GM21447 (cell line): ENCODE measurements around the gene TBC1D5.

Experiments used
- ATAC-seq: cut with Tn5 transposase; IDR thresholded peaks from one replicate; pipeline ENCODE4 v1.9.1; 2021; ENCODE audit not compliant: unreplicated experiment

Gene TBC1D5

GRCh38 chr3:17243621-17244020, 498.8 kb downstream of the TBC1D5 start:
- no peak for ATAC-seq

DNA sequence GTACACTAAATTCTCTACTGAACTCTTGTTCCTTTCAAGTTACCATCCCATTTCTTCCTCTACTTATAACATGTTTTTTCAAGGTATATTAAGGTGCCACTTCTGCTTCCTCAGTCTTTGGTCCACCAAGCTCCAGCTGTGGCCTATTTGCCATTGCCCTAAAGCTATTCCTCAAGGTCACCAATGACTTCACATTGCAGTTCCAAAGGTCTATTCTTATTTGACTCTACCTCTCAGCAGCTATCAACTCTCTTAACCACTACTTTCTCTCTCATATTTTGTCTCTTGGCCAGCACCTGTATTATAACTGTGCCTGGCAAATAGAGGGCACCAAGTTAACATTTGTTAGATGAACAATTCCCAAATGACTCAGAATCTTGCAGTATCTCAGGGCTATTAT, 503.0 kb downstream of the TBC1D5 start:
- ATAC-seq = no peak

- ATAC-seq = no peak
These were observed 504.4 kb downstream of the TBC1D5 start for GRCh38 chr3:17238023-17238422.

DNA sequence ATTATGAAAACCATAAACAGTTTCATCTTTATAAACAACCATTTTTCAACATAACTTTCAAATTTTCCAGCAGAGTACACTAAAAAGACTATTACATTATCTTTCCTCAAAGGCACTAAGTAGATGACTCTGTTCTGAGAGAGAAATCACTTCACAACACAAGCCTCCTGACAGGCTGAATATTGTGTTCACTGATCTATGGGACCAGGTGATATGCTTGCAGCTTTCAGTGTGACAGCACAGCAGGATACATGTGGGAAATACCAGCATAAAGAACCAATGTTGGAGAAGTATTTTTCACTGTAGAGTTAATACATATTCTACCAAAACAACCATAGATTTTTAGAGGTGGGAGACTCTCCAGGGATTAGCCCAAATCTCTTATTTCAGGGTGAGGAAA, 507.1 kb downstream of the TBC1D5 start:
- no peak for ATAC-seq

DNA sequence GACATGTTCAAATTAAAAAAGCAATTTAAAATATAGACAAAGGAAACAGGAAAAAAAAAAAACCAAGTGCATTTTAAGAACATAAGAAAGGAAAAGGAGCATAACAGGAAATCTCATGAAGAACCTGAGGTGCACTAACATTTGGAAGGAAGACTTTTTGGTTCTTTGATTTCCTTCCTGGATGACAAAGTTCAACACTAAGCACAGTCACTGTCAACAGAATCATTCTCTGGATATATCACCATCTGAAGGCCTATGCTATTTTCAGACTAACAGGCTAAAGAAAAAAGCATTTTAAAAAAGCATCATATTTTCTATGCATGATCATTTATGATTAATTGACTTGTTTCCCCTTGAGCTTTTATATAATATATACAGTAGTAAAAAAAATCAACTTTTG, 508.0 kb downstream of the TBC1D5 start:
- no peak for ATAC-seq

GRCh38 chr3:17233398-17233800, 509.0 kb downstream of the TBC1D5 start:
- ATAC-seq = peak; percentile 88

GRCh38 chr3:17232442-17232841, 510.0 kb downstream of the TBC1D5 start:
- no peak for ATAC-seq

DNA sequence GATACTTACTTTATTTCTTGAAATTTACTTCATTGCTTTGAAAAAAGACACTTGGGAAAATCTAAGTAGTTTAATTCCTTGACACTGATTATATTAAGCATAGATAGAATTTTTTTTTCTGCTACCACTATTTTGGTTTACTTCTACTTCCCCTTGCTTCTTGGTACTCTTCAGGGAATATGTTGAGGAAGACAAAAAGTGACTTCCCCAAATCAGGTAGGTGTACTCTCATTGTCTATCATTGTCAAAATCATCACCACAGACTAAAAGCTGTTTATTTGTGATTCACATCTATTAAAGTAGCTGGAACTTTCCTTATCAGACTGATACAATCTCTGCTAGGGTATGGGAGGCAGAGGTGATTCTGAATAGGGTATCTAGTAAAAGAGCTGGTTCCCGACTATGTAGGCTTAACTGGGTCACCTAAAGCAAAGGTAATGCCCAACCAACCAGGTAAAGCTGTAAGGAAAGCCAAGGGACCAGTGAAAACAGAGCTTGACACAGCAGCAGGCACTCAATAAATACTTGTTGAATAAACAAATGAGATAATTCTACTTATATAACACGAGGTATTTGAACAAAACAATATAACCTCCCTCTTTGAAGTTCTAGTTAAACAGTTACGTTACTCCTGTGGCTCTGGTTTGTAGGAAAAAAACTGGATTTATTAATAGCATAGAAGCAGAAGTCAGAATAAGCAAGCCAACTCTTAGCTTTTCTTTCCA, 510.7 kb downstream of the TBC1D5 start:
- ATAC-seq = no peak

GRCh38 chr3:17227472-17227871, 515.0 kb downstream of the TBC1D5 start:
- no peak for ATAC-seq

GRCh38 chr3:17221529-17221928, 520.9 kb downstream of the TBC1D5 start:
- no peak for ATAC-seq

- no peak for ATAC-seq
These were observed 522.8 kb downstream of the TBC1D5 start for GRCh38 chr3:17219593-17219992.

DNA sequence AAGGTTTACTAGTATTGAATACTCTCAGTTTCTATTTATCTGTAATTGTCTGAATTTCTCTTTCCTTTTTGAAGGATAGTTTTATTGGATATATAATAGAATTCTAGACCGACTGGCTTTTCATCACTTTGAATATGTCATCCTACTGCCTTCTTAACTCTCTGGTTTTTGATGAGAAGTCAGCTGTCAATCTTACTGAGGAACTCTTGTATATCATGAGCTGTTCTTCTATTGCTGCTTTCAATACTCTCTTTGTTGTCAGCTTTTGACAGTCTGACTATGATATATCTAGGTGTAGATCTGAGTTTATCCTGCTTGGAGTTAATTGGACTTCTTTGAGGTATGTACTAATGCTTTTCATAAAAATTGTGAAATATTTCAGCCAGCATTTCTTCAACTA, 523.8 kb downstream of the TBC1D5 start:
- no peak for ATAC-seq

DNA sequence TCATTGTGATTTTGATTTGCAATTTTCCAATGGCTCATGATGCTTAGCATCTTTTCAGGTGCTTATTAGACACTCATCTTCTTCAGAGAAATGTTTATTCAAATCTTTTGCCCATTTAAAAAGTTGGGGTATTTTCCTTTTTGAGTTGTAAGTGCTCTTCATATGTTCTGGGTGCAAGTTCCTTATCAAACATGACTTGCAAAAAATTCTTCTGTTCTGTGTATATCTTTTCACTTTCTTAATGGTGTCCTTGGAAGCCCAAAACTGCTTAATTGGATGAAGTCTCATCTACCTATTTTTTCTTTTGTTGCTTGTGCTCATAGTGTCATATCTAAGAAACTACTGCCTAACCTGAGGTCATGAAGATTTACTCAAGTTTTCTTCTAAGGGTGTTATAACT, 524.8 kb downstream of the TBC1D5 start:
- ATAC-seq = no peak

- no peak for ATAC-seq
These were observed 529.3 kb downstream of the TBC1D5 start for GRCh38 chr3:17213102-17213501.

GRCh38 chr3:17207979-17208378, 534.5 kb downstream of the TBC1D5 start:
- no peak for ATAC-seq

DNA sequence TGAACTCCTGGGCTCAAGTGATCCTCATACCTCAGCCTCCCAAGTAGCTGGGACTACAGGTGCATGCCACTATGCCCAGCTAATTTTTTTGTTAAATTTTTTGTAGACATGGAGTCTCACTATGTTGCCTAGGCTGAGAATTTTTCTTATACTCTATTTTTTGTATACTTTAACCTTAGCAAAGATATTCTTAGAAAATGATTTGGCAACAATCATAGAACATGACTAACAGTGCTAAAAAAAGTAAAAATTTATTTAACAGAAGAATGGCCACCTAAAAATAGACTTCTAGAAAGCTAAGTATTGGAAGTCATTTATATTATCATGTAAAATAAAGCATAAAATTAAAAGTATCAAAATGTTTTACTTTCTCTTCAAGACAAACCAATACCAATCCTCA, 535.4 kb downstream of the TBC1D5 start:
- ATAC-seq = no peak

GRCh38 chr3:17204049-17204650, 538.3 kb downstream of the TBC1D5 start:
- ATAC-seq = no peak

DNA sequence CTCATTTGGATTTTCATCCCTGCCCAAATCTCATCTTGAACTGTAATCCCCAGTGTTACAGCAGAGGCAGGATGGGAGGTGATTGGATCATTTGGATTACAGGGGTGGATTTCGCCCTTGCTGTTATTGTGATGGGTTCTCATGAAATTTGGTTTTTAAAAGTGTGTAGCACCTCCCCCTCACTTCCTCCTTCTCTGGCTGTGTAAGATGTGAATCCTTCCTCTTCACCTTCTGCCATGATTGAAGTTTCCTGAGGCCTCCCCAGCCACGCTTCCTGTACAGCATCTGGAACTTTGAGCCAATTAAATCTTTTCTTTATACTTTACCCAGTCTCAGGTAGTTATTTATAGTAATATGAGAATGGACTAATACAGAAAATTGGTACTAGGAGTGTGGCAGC, 540.9 kb downstream of the TBC1D5 start:
- no peak for ATAC-seq

GRCh38 chr3:17195856-17196604, 546.4 kb downstream of the TBC1D5 start:
- ATAC-seq = peak; percentile 78

- ATAC-seq = peak; percentile 92
These were observed 547.2 kb downstream of the TBC1D5 start for GRCh38 chr3:17195192-17195611.

GRCh38 chr3:17194116-17194515, 548.3 kb downstream of the TBC1D5 start:
- no peak for ATAC-seq

GRCh38 chr3:17192995-17193394, 549.4 kb downstream of the TBC1D5 start:
- no peak for ATAC-seq
